Thyroid gland (tissue), 4 donors: ENCODE results near the gene LZTS3. TPM values are rescaled to one million over a fixed set of nuclear protein-coding genes. Genes with fewer than 3 reads are reported as not detected.

Source experiments
- DNase-seq, 2 donors: peaks; one replicate each; pipeline ENCODE4 v3.0.0-alpha.2; 2019
- H3K27ac ChIP-seq, 3 donors: fragments of 200-600 bp; sonication (generic); 1 replicate in 2 of 3; 2 replicates in 1 of 3; pipeline ENCODE4 v1.5.1; 2016 to 2019; ENCODE audit warnings: mild to moderate bottlenecking in 1 of 3, moderate library complexity in 1 of 3
- H3K27me3 ChIP-seq: fragments of 200-600 bp; sonication (generic); one replicate; pipeline ENCODE4 v1.5.1; 2019
- H3K36me3 ChIP-seq, 2 donors: fragments of 200-600 bp; sonication (generic); one replicate each; pipeline ENCODE4 v1.5.1; 2016 to 2019
- H3K4me1 ChIP-seq, 2 donors: fragments of 200-600 bp; sonication (generic); one replicate each; pipeline ENCODE4 v1.5.1; 2017 to 2019
- H3K4me3 ChIP-seq, 3 donors: fragments of 200-600 bp; sonication (generic); replicated peaks in 1 of 3; 1 replicate in 2 of 3; 2 replicates in 1 of 3; pipeline ENCODE4 v1.5.1; 2016; ENCODE audit warnings: mild to moderate bottlenecking in 1 of 3
- H3K9me3 ChIP-seq: fragments of 200-600 bp; sonication (generic); one replicate; pipeline ENCODE4 v1.5.1; 2017
- POLR2A ChIP-seq, 2 donors: fragments of 450-650 bp; IDR thresholded peaks; one replicate each; pipeline ENCODE4 v1.6.1; 2017; ENCODE audit warnings: antibody characterized with exemption in 2 of 2, mild to moderate bottlenecking in 2 of 2, moderate library complexity in 1 of 2
- WGBS, 2 donors: methylation state at CpG; one replicate each; pipeline ENCODE4 v1.1.5; 2017; 5-methylcytosine and 5-hydroxymethylcytosine counted together
- intact Hi-C: fragments of 100-400 bp; cut with DNase I; formaldehyde crosslinking; loops from one replicate; pipeline ENCODE4 v1.15.1; 2023
- total RNA-seq, 4 donors: library from RNA; depleted of rRNA; stranded (reverse); fragments of >200 nt; gene quantifications; one replicate each; pipeline ENCODE4 v1.2.3, GENCODE V29; 2016
- TF ChIP-seq, protein P1 (sequence below), 6 experiments: fragments of 200-600 bp in 3 of 6; fragments of 450-650 bp in 3 of 6; sonication (generic) in 3 of 6; IDR thresholded peaks; one replicate each; pipeline ENCODE4 v1.5.1; 2016 to 2019; ENCODE audit warnings: antibody characterized with exemption in 6 of 6, mild to moderate bottlenecking in 2 of 6, inconsistent platforms in 1 of 6, moderate library complexity in 1 of 6

Gene LZTS3
- total RNA-seq, 4 donors from 2014 or later = 27.7 to 39.1 (median 35.1) TPM

- Histone ChIP-seq H3K27me3 (no peaks in the 10 kb centered on the region), H3K9me3 (no peaks in the 10 kb centered on the region), H3K36me3 (no peaks in the 10 kb centered on the region), H3K4me1 (peaks cover 3 to 5% of the 10 kb centered on the region in 2 donors), H3K27ac (no peak overlapping the region), H3K4me3 (no peak overlapping the region)
- WGBS, 2 donors = 56 to 57% methylated on average over 23 to 30 of the region's 30 CpGs
- TF ChIP-seq POLR2A (IDR thresholded peaks at IDR 0.05) = no peak
- TF ChIP-seq, protein P1, sequence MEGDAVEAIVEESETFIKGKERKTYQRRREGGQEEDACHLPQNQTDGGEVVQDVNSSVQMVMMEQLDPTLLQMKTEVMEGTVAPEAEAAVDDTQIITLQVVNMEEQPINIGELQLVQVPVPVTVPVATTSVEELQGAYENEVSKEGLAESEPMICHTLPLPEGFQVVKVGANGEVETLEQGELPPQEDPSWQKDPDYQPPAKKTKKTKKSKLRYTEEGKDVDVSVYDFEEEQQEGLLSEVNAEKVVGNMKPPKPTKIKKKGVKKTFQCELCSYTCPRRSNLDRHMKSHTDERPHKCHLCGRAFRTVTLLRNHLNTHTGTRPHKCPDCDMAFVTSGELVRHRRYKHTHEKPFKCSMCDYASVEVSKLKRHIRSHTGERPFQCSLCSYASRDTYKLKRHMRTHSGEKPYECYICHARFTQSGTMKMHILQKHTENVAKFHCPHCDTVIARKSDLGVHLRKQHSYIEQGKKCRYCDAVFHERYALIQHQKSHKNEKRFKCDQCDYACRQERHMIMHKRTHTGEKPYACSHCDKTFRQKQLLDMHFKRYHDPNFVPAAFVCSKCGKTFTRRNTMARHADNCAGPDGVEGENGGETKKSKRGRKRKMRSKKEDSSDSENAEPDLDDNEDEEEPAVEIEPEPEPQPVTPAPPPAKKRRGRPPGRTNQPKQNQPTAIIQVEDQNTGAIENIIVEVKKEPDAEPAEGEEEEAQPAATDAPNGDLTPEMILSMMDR (IDR thresholded peaks at IDR 0.05) = peak; percentile 46 to 86 (median 70)
- intact Hi-C loops = loop anchor here (10.0 kb wide), 2 partner anchors 61 to 199 kb away; no protein-coding TSS in a partner anchor
- DNase-seq = peak; percentile 41 to 46
These were observed 57.9 kb downstream of the LZTS3 start for GRCh38 chr20:3115190-3116107.

Other genes starting within 250 kb of the LZTS3 start
- 1 to 10 TPM in 1 of 4 donors, not detected in 3; 1.6 TPM for gene GNRH2, start 129.9 kb downstream of the LZTS3 start, total RNA-seq
- 100 to 1,000 TPM in 2 of 4 donors, 10 to 100 TPM in 2; 56.3 to 148 (median 86.4) TPM for gene MRPS26, start 127.5 kb downstream of the LZTS3 start, total RNA-seq
- gene OXT, start 101.9 kb downstream of the LZTS3 start, total RNA-seq = not detected
- gene AVP, start 88.8 kb downstream of the LZTS3 start, total RNA-seq = not detected
- gene FASTKD5, start 13.7 kb downstream of the LZTS3 start, total RNA-seq = 10 to 100 TPM; 20.6 to 24.2 (median 21.3) TPM
- gene UBOX5, start 13.7 kb downstream of the LZTS3 start, total RNA-seq = 10 to 100 TPM in 1 of 4 donors, 1 to 10 TPM in 3; 7.0 to 12.4 (median 8.7) TPM
- gene DDRGK1, start 31.1 kb upstream of the LZTS3 start, total RNA-seq = 100 to 1,000 TPM in 3 of 4 donors, 10 to 100 TPM in 1; 95.5 to 136 (median 126) TPM
- gene ITPA, start 35.9 kb upstream of the LZTS3 start, total RNA-seq = 10 to 100 TPM; 58.3 to 81.3 (median 68.2) TPM
- 100 to 1,000 TPM in 2 of 4 donors, 10 to 100 TPM in 2; 26.3 to 133 (median 85.8) TPM for gene SLC4A11, start 65.6 kb upstream of the LZTS3 start, total RNA-seq
- 10 to 100 TPM; 18.0 to 29.8 (median 22.5) TPM for gene DNAAF9, start 234.1 kb upstream of the LZTS3 start, total RNA-seq